HS-5 (cell line): ENCODE data around the gene ANK3.

Experiments used
- DNase-seq: peaks from one replicate; pipeline ENCODE4 v3.0.0-alpha.2; 2012; ENCODE audit warnings: low read depth

Gene ANK3

GRCh38 chr10:60139290-60139689 is 250.4 kb downstream of the ANK3 start:
- no peak for DNase-seq

GRCh38 chr10:60138842-60139241 is 250.8 kb downstream of the ANK3 start:
- no peak for DNase-seq

GRCh38 chr10:60138026-60138425 is 251.6 kb downstream of the ANK3 start:
- DNase-seq: no peak

GRCh38 chr10:60137292-60137992 is 252.2 kb downstream of the ANK3 start:
- DNase-seq: no peak

GRCh38 chr10:60135020-60135419 is 254.7 kb downstream of the ANK3 start:
- no peak for DNase-seq

- no peak for DNase-seq
Observed at GRCh38 chr10:60134548-60134947, 255.1 kb downstream of the ANK3 start.

GRCh38 chr10:60130130-60130579 is 259.5 kb downstream of the ANK3 start:
- DNase-seq: no peak

GRCh38 chr10:60125895-60126294 is 263.8 kb downstream of the ANK3 start:
- no peak for DNase-seq

- no peak for DNase-seq
Observed at GRCh38 chr10:60124536-60124935, 265.1 kb downstream of the ANK3 start.

- no peak for DNase-seq
Observed at GRCh38 chr10:60123668-60124067, 266.0 kb downstream of the ANK3 start.

- DNase-seq: peak; percentile 60
Observed at GRCh38 chr10:60123172-60123571, 266.5 kb downstream of the ANK3 start.

- no peak for DNase-seq
Observed at GRCh38 chr10:60122190-60122589, 267.5 kb downstream of the ANK3 start.

- peak; percentile 24 for DNase-seq
Observed at GRCh38 chr10:60114765-60115586, 274.7 kb downstream of the ANK3 start.

- DNase-seq: no peak
Observed at GRCh38 chr10:60110739-60111138, 278.9 kb downstream of the ANK3 start.

- DNase-seq: no peak
Observed at GRCh38 chr10:60107308-60107976, 282.2 kb downstream of the ANK3 start.

GRCh38 chr10:60105295-60105695 is 284.4 kb downstream of the ANK3 start:
- no peak for DNase-seq

- no peak for DNase-seq
Observed at GRCh38 chr10:60101821-60102220, 287.9 kb downstream of the ANK3 start.

- no peak for DNase-seq
Observed at GRCh38 chr10:60099998-60100747, 289.5 kb downstream of the ANK3 start.

- no peak for DNase-seq
Observed at GRCh38 chr10:60098677-60099601, 290.7 kb downstream of the ANK3 start.

- no peak for DNase-seq
Observed at GRCh38 chr10:60096761-60097513, 292.7 kb downstream of the ANK3 start.
